Karpas-422 (cell line): ENCODE results near the gene ITIH2. TPM values are rescaled to one million over a fixed set of nuclear protein-coding genes. Genes with fewer than 3 reads are reported as not detected.
"Not testable (repeated sequence)": the region's sequence is repeated elsewhere in the genome, so short reads cannot be mapped to it uniquely, and the experiment has no call there.

ENCODE experiments used
- DNase-seq: peaks from one replicate; pipeline ENCODE4 v3.0.0-alpha.2; 2015
- H2AFZ ChIP-seq: fragments of 200-600 bp; sonication (generic); 2 replicates; pipeline ENCODE4 v1.6.1; 2014; ENCODE audit warnings: antibody characterized with exemption, low read length, mixed read lengths
- H3K27ac ChIP-seq: fragments of 200-600 bp; sonication (generic); 2 replicates; pipeline ENCODE4 v1.5.1; 2014; ENCODE audit warnings: mild to moderate bottlenecking, low read length, moderate library complexity
- H3K27me3 ChIP-seq: fragments of 200-600 bp; sonication (generic); 2 replicates; pipeline ENCODE4 v1.6.1; 2014; ENCODE audit warnings: low read length, mixed read lengths
- H3K36me3 ChIP-seq: fragments of 200-600 bp; sonication (generic); 2 replicates; pipeline ENCODE4 v1.6.1; 2014; ENCODE audit warnings: low read length, mixed read lengths; ENCODE audit not compliant: insufficient read depth
- H3K4me1 ChIP-seq: fragments of 200-600 bp; sonication (generic); 2 replicates; pipeline ENCODE4 v1.6.1; 2014; ENCODE audit warnings: mild to moderate bottlenecking, low read length, mixed read lengths
- H3K4me2 ChIP-seq: fragments of 200-600 bp; sonication (generic); 2 replicates; pipeline ENCODE4 v1.6.1; 2014; ENCODE audit warnings: low read length, low read depth, mild to moderate bottlenecking; ENCODE audit not compliant: poor library complexity, severe bottlenecking
- H3K4me3 ChIP-seq: fragments of 200-600 bp; sonication (generic); 2 replicates; pipeline ENCODE4 v1.5.1; 2014; ENCODE audit warnings: mild to moderate bottlenecking, antibody characterized with exemption, low read length, mixed read lengths
- H3K79me2 ChIP-seq: fragments of 200-600 bp; sonication (generic); 2 replicates; pipeline ENCODE4 v1.6.1; 2014; ENCODE audit warnings: mild to moderate bottlenecking, low read length, mixed read lengths
- H3K9ac ChIP-seq: fragments of 200-600 bp; sonication (generic); 2 replicates; pipeline ENCODE4 v1.6.0; 2014; ENCODE audit warnings: low read length
- H3K9me2 ChIP-seq: fragments of 200-600 bp; sonication (generic), shearing (Covaris generic); replicated peaks from 2 replicates; pipeline ENCODE4 v1.6.0; 2014; ENCODE audit warnings: mild to moderate bottlenecking, low read length, moderate library complexity; ENCODE audit not compliant: insufficient read depth
- H3K9me3 ChIP-seq: fragments of 300-700, 200-600 bp; sonication (generic); 2 replicates; pipeline ENCODE4 v1.6.1; 2014; ENCODE audit warnings: low read length, mixed read lengths
- H4K20me1 ChIP-seq: fragments of 200-600 bp; sonication (generic); 2 replicates; pipeline ENCODE4 v1.6.1; 2014; ENCODE audit warnings: mild to moderate bottlenecking, antibody characterized with exemption, low read length, low read depth; ENCODE audit not compliant: insufficient read depth
- total RNA-seq: library from RNA; depleted of rRNA; stranded (reverse); fragments of >200 nt; shearing (Covaris generic); gene quantifications from 2 replicates; pipeline ENCODE4 v1.2.3, GENCODE V29; 2014; ENCODE audit warnings: low replicate concordance

Gene ITIH2
- total RNA-seq, 1 experiment from 2014 or later, result not detected

DNA sequence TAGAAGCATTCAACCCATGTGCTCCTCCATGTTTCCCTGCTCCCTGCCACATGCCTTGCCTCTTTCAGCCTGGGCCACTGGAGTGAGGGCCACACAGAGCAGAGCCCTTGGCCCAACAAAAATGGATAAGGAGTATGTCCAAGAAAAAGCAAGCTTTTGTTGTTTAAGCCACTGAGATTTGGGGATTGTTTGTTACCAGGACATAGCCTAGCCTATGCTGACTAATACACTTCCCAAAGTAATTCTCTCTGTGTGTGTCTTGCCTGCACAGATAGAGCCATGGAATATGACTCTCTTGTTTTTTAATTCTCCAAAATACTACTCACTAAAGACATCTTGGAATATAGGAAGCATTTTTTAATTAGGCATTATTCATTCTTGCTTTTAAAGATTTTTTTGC lies 13.5 kb upstream of the ITIH2 start:
- Histone ChIP-seq H3K79me2 (no peaks in the 10 kb centered on the region), H3K9me2 (no peaks in the 10 kb centered on the region), H3K4me2 (no peak overlapping the region), H3K27me3 (no peaks in the 10 kb centered on the region), H3K9me3 (0 out of 2 replicates have a peak, but pooled peaks cover 3% of the 10 kb centered on the region), H3K4me1 (peaks cover 6% of the 10 kb centered on the region), H4K20me1 (no peaks in the 10 kb centered on the region), H3K4me3 (no peak overlapping the region), H3K36me3 (no peaks in the 10 kb centered on the region), H3K27ac (no peak overlapping the region), H3K9ac (no peak overlapping the region), H2AFZ (no peak overlapping the region)
- no peak for DNase-seq

DNA sequence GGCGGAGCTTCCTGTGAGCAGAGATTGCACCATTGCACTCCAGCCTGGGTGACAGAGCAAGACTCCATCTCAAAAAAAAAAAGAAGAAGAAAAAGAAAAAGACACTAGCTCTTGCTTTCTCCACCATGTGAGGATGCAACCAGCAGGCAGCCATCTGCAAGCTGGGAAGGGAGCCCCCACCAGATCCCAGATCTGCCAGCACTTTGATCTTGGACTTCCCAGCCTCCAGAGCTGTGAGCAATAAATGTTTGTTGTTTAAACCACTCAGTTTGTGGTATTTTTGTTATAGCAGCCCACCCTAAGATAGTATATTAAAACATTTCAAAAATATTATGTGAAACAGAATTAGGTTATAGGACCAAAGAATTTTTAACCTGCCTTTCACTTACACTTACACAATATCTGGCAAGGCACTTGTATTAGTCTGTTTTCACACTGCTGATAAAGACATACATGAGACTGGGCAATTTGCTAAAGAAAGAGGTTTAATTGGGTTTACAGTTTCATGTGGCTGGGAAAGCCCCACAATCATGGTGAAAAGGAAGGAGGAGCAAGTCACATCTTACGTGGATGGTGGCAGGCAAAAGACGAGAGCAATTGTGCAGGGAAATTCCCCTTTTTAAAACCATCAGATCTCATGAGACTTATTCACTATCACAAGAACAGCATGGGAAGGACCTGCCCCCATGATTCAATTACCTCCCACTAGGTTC lies 12.1 kb upstream of the ITIH2 start:
- not testable (repeated sequence) for H3K27ac ChIP-seq, H3K27me3 ChIP-seq, H3K4me2 ChIP-seq, H3K36me3 ChIP-seq, H4K20me1 ChIP-seq, H3K9ac ChIP-seq, H2AFZ ChIP-seq, H3K4me1 ChIP-seq, H3K79me2 ChIP-seq, H3K9me3 ChIP-seq, DNase-seq, H3K4me3 ChIP-seq, H3K9me2 ChIP-seq

DNA sequence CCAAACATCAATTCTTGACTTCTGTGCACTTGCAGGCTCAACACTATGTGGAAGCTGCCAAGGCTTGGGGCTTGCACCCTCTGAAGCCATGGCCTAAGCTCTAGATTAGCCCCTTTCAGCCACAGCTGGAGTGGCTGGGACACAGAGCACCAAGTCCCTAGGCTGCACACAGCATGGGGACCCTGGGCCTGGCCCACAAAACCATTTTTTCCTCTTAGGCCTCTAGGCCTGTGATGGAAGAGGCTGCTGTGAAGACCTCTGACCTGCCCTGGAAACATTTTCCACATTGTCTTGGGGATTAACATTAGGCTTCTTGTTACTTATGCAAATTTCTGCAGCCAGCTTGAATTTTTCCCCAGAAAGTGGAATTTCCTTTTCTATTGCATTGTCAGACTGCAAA lies 10.7 kb upstream of the ITIH2 start:
- H2AFZ ChIP-seq, H3K9me2 ChIP-seq, H4K20me1 ChIP-seq, H3K27ac ChIP-seq, H3K36me3 ChIP-seq, H3K9me3 ChIP-seq, H3K79me2 ChIP-seq, H3K27me3 ChIP-seq, H3K4me1 ChIP-seq, H3K4me2 ChIP-seq, H3K9ac ChIP-seq, DNase-seq, H3K4me3 ChIP-seq: not testable (repeated sequence)

- not testable (repeated sequence) for H3K4me1 ChIP-seq, H3K79me2 ChIP-seq
Measured at GRCh38 chr10:7693194-7693593, 9.9 kb upstream of the ITIH2 start.

DNA sequence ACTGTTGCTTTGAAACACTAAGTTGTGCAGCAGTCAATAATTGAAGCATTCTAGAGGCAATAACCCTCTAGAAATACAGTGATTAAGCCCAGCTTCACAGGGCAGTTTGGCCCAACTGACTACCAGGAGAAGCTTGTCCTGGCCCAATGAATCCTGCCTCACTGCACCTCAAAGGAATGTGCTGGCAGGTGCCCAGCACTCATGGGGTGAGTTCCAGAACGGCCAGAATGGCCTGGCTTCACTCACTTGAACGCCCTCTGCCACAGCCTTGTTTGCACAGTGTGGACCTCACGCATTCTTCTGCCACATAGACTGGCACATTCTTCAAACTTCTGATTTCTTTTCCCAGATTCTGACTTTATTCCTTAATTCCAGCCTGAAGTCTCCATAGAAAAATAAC lies 6.6 kb upstream of the ITIH2 start:
- Histone ChIP-seq H3K27me3 (no peaks in the 10 kb centered on the region), H3K9me3 (no peaks in the 10 kb centered on the region), H3K27ac (no peak overlapping the region), H3K9me2 (no peaks in the 10 kb centered on the region), H3K36me3 (no peaks in the 10 kb centered on the region), H3K4me1 (no peaks in the 10 kb centered on the region), H3K4me3 (no peak overlapping the region), H2AFZ (no peak overlapping the region), H3K9ac (no peak overlapping the region), H4K20me1 (no peaks in the 10 kb centered on the region), H3K4me2 (no peak overlapping the region), H3K79me2 (no peaks in the 10 kb centered on the region)
- no peak for DNase-seq

More at GRCh38 chr10:7693194-7693593, 9.9 kb upstream of the ITIH2 start:
- H3K27me3 ChIP-seq, H3K36me3 ChIP-seq, H3K4me2 ChIP-seq, H3K9ac ChIP-seq, DNase-seq, H3K9me3 ChIP-seq, H3K4me3 ChIP-seq, H3K9me2 ChIP-seq, H3K27ac ChIP-seq, H4K20me1 ChIP-seq, H2AFZ ChIP-seq: not testable (repeated sequence)

- H3K9ac ChIP-seq, result no peak overlapping the region
- no peaks in the 10 kb centered on the region for H3K79me2 ChIP-seq
- no peak overlapping the region for H2AFZ ChIP-seq
- H3K9me2 ChIP-seq, result no peaks in the 10 kb centered on the region
- H3K27me3 ChIP-seq, result no peaks in the 10 kb centered on the region
- H3K9me3 ChIP-seq, result no peaks in the 10 kb centered on the region
- H4K20me1 ChIP-seq, result no peaks in the 10 kb centered on the region
- H3K4me3 ChIP-seq, result no peak overlapping the region
- no peaks in the 10 kb centered on the region for H3K36me3 ChIP-seq
- DNase-seq, result no peak
- no peak overlapping the region for H3K27ac ChIP-seq
- no peak overlapping the region for H3K4me2 ChIP-seq
- no peaks in the 10 kb centered on the region for H3K4me1 ChIP-seq
Measured at GRCh38 chr10:7697426-7697825, 5.7 kb upstream of the ITIH2 start.

DNA sequence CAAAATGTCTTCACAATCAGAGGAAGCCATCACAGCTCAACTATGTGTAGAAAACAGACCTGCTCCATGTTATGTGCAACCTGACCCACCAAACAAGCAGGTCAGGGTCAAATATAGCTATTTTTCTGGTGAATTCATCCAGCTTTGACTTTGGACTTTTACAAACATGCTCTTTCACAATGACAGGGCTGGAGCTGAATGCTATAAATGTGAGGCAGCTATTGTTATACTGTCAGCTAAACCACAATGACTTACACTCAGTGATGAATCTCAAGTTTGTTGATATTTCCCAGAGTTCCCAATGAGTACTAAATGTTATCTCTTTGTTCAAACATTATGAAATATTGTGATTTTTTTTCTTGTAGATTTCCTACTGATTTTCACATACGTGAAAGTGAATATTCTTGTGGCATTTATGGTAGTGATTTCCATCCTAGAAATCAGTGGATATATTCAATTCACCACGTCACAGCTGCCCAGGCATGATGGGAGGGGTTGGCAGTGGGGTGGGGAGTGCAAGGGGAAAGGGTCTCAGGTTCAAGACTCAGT lies 2.5 kb upstream of the ITIH2 start:
- Histone ChIP-seq H3K9ac (no peak overlapping the region), H3K27me3 (no peaks in the 10 kb centered on the region)

DNA sequence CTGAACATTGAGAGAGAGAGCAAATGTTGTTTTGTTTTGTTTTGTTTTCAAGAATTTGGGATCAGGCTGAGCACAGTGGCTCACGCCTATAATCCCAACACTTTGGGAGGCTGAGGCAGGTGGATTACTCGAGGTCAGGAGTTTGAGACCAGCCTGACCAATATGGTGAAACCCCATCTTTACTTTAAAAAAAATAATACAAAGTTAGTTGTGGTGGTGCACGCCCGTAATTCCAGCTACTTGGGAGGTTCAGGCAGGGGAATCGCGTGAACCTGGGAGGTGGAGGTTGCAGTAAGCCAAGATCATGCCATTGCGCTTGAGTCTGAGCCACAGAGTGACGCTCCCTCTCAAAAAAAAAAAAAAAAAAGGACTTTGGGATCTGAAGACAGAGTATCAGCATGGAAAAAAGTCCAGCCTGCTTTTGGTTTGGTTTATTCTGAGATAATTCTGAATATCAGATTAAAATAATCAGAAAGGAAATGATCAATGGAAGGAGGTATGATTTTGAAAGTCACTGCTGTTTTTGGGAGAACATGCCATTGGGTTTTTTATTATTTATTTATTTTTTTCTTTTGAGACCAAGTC lies 1.9 kb upstream of the ITIH2 start:
- no peak for DNase-seq
- H3K36me3 ChIP-seq, result no peaks in the 10 kb centered on the region
- no peaks in the 10 kb centered on the region for H3K27me3 ChIP-seq
- H3K4me3 ChIP-seq, result no peak overlapping the region
- no peak overlapping the region for H3K9ac ChIP-seq
- H3K4me2 ChIP-seq, result no peak overlapping the region
- H3K9me2 ChIP-seq, result no peaks in the 10 kb centered on the region
- H2AFZ ChIP-seq, result no peak overlapping the region
- H3K27ac ChIP-seq, result no peak overlapping the region
- no peaks in the 10 kb centered on the region for H3K4me1 ChIP-seq
- H4K20me1 ChIP-seq, result no peaks in the 10 kb centered on the region
- no peaks in the 10 kb centered on the region for H3K9me3 ChIP-seq
- no peaks in the 10 kb centered on the region for H3K79me2 ChIP-seq

More for the DNA sequence above, 2.5 kb upstream of the ITIH2 start:
- Histone ChIP-seq H3K4me2 (no peak overlapping the region), H2AFZ (no peak overlapping the region), H3K79me2 (no peaks in the 10 kb centered on the region), H3K36me3 (no peaks in the 10 kb centered on the region), H3K9me3 (no peaks in the 10 kb centered on the region), H3K4me1 (no peaks in the 10 kb centered on the region), H4K20me1 (no peaks in the 10 kb centered on the region), H3K9me2 (no peaks in the 10 kb centered on the region), H3K27ac (no peak overlapping the region), H3K4me3 (no peak overlapping the region)
- no peak for DNase-seq
